Measurements from ENCODE around the gene HAUS7.

The HAUS7 gene

GRCh38 chrX:153420851-153421599 is 49.4 kb downstream of the HAUS7 start:
- no peak for TF ChIP-seq CTCF (IDR thresholded peaks at IDR 0.05; ENCODE audit: low read length, missing control alignments)
- H3K4me3 ChIP-seq (replicated peaks; ENCODE audit: low read depth, low read length), result no peak overlapping the region
- no peak for DNase-seq (ENCODE audit: low read depth)

GRCh38 chrX:153417637-153418036 is 52.7 kb downstream of the HAUS7 start:
- no peak overlapping the region for H3K4me3 ChIP-seq (replicated peaks; ENCODE audit: low read depth, low read length)
- no peak for DNase-seq (ENCODE audit: low read depth)
- no peak for TF ChIP-seq CTCF (IDR thresholded peaks at IDR 0.05; ENCODE audit: low read length, missing control alignments)

- no peak for DNase-seq (ENCODE audit: low read depth)
- H3K4me3 ChIP-seq (replicated peaks; ENCODE audit: low read depth, low read length), result no peak overlapping the region
- no peak for TF ChIP-seq CTCF (IDR thresholded peaks at IDR 0.05; ENCODE audit: low read length, missing control alignments)
Observed at GRCh38 chrX:153416781-153417450, 53.5 kb downstream of the HAUS7 start.

GRCh38 chrX:153414856-153415510 is 55.4 kb downstream of the HAUS7 start:
- no peak for TF ChIP-seq CTCF (IDR thresholded peaks at IDR 0.05; ENCODE audit: low read length, missing control alignments)
- H3K4me3 ChIP-seq (replicated peaks; ENCODE audit: low read depth, low read length), result no peak overlapping the region
- peak; percentile 18 for DNase-seq (ENCODE audit: low read depth)

- H3K4me3 ChIP-seq (replicated peaks; ENCODE audit: low read depth, low read length), result no peak overlapping the region
- TF ChIP-seq CTCF (IDR thresholded peaks at IDR 0.05; ENCODE audit: low read length, missing control alignments), result no peak
- no peak for DNase-seq (ENCODE audit: low read depth)
Observed at GRCh38 chrX:153413731-153414130, 56.6 kb downstream of the HAUS7 start.

- TF ChIP-seq CTCF (IDR thresholded peaks at IDR 0.05; ENCODE audit: low read length, missing control alignments), result no peak
- H3K4me3 ChIP-seq (replicated peaks; ENCODE audit: low read depth, low read length), result no peak overlapping the region
- no peak for DNase-seq (ENCODE audit: low read depth)
Observed at GRCh38 chrX:153412746-153413720, 57.3 kb downstream of the HAUS7 start.

Measured in fibroblast of pulmonary artery (primary cell).